GM21619 (cell line): ENCODE data around the gene NPL.
A peak's percentile ranks its signal among the peaks of the same experiment; 100 is the strongest.

ENCODE experiments used
- ATAC-seq: cut with Tn5 transposase; IDR thresholded peaks from one replicate; pipeline ENCODE4 v1.9.1; 2021; ENCODE audit not compliant: unreplicated experiment

Gene NPL

DNA sequence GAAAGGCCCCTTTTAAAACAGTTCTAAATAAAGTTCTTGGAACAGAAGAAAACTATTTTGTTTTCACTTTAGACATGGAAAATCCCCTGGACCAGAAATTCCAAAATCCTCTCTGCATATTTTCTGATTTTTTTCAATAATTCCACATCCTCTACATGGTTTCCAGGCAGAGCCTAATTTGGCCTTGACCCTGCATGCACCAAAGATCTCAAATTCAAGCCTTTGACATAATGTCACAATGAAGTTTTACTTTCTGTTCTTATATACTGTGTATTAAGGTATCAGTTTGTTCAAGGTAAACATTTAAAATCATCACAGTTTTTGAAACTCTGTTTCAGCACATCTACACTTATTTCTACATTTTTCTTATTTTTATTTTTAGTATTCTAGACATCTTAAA lies 12.2 kb upstream of the NPL start:
- no peak for ATAC-seq

DNA sequence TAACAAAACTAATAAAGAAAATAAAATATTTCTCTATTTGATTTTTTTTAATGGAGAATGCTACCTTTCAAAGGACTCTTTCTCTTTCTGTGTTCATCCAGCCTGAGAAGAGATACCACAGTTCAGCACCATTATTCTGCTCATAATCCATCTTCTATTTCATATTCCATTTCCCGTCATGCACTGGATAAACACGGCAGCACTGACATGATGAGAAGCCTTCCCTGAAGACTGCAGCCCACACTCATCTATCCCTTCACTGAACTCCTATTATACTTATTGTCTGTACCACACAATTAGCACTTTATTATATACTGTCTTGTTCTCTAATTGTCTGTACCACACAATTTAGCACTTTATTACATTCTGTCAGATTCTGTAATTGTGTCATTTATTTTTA lies 10.7 kb upstream of the NPL start:
- no peak for ATAC-seq

DNA sequence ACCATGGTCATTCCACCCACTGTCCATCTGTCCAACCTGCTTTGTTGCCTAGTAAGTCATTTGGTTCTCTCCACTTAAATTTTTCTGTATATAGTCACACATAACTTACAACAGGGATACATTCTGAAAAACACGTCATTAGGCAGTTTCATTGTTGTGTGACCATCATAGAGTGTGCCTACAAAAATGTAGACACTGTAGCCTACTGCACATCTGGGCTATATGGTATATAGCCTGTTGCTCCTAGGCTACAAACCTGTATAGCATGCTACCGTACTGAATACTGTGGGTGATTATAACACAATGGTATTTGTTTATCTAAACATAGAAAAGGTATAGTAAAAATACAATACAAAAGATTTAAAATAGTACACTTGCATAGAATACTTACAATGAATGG lies 10.0 kb upstream of the NPL start:
- ATAC-seq = no peak

DNA sequence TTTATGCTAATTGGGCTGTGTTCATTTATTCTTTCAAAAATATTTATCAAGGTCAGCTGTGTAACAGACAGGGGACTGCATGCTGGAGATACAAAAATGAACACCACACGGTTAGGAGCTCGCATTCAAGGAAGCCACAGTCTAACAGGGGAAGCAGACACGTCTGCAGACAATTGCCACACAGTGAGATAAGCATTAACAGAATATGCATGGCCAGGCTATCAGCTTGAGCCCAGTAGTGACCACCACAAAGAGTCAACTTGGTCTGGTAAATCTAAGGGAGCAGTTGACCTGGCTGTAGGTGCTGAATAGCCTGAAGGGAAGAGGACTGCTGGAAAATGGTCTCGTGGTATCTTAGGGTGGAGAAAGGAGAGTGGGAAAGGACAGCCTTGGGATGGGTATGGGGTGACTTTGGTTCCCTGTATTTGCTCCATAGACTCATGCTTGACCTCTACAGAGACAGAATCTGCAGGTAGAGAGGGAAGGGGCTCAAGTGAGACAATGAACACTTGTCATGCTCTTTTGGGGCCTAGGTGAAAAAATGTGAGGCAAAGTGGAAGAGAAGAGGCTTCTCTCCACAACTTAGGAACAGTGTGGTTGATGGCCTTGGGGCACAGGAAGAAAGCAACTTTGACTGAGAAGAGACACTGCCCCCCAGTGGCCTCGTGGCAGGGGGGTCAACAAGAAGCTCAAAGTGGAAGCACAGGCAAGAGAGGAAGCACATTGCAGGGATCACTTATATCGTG lies 7.6 kb upstream of the NPL start:
- peak; percentile 60 for ATAC-seq

DNA sequence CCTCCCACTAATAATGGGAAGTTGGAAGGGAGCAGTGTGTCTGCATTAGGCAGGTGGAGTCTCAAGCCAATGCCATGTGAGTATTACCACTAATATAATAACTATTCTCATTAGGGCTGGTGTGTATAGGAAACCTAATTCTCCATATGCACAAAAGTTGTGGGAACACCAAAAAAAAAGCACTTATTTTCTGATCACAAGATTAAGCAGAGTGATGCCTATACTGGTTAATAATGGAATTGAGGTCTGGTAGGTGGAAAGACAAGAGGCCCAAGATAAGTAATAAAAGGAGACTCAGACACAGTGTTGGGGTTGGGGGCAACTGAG lies 7.0 kb upstream of the NPL start:
- ATAC-seq = no peak

DNA sequence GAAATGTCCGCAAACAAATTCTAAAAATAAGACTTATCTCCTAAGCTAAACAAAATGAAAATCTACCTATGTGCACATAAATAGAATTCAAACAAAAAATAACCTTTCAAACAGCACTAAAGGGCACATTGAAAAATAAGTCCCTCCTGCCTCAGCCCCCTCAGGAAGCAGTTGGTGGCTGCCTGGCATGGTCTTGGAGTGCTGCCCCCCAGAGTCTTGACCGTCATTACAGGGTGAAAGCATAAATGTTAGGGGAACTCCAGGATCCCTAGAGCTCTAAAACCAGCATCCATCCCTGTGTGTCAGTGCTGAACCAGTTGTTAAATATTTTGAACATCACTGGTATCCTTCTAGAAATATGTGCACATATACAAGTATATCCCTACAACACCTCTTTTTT lies 6.5 kb upstream of the NPL start:
- no peak for ATAC-seq

DNA sequence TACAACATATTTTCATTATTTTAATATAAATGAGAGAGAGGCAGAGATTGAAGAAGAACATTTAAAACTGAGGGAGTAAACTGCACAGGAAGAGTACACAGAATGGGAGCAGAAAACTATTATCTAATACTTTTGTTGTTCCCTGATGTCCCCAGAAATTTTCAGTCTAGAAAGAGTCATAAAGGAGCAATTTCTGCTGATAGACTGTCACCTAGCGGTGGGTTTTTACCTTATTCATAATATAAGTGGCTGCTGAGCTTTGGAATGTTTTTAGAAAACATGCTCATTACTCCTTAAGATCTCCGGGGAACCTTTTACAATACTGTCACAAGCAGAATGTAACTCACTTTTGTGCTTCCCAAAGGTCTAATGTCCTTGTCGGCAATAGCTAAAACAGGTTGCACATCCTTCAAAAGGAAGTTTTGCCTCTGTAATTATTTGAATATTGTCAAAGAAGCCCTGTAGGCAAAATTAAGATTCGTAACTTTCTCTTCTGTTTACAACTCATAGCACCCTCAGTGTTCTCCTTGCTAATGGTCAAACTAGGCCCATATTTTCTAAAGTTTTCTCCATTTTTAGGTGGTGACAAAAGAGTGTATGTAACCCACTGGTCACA lies 4.9 kb upstream of the NPL start:
- no peak for ATAC-seq

DNA sequence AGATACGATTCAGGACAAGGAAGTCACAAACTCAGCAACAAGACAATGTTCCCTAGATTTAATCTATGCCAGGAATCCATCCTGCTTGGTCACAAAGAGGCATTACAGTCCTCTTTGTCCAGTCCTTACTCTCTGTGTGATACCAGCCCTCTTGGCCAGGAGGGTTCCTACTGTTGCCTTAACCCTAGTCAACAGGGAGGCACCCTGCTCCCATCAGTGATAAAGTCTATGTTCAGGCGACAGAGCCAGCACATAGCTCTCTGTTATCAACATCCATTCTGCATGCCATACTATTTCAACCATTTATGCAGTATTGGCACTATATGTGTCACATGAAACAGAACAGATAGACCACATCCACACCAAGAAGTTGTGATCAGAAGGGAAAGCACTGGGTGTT lies 4.4 kb upstream of the NPL start:
- ATAC-seq = no peak

DNA sequence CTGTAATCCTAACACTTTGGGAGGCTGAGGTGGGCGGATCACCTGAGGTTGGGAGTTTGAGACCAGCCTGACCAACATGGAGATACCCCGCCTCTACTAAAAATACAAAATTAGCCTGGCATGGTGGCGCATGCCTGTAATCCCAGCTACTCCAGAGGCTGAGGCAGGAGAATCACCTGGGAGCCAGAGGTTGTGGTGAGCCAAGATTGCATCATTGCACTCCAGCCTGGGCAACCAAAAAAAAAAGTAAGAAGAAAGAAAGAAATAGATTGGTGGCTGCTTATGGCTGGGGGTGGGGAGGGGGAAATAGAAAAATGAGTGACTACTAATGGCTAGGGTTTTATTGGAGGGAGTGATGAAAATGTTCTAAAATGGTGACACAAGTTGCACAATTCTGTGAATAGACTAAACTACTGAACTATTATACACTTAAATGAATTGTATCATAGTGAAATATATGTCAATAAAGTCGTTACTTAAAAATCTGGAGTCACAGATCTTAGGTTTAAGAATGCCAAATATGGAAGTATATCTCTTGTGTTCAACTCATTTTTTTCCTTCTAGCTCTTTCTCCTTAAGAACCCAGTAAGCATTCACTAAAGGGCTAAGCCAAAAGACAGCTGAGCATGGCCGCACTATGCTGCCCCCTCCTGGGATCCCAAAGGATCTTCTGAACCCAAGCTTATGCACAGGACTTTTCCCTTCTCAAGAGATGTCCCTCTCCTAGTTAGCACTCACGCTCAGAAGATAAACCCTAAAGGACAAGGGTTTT lies 3.2 kb upstream of the NPL start:
- no peak for ATAC-seq

DNA sequence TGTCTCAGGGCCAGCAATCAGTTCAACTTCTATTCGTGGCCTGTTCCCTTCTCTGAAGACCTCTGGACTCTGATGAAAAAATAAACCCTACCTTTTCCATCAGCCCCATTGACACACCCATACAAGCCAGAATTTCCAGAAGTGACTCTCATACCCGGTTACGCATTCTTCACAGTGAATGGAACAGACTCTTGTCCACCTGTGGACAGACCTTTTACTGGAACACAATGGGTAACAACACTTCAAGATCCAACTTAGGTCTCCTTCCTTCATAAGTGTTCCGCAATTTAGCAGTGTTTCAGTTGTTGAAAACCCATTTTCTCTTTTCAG lies 2.6 kb upstream of the NPL start:
- no peak for ATAC-seq

DNA sequence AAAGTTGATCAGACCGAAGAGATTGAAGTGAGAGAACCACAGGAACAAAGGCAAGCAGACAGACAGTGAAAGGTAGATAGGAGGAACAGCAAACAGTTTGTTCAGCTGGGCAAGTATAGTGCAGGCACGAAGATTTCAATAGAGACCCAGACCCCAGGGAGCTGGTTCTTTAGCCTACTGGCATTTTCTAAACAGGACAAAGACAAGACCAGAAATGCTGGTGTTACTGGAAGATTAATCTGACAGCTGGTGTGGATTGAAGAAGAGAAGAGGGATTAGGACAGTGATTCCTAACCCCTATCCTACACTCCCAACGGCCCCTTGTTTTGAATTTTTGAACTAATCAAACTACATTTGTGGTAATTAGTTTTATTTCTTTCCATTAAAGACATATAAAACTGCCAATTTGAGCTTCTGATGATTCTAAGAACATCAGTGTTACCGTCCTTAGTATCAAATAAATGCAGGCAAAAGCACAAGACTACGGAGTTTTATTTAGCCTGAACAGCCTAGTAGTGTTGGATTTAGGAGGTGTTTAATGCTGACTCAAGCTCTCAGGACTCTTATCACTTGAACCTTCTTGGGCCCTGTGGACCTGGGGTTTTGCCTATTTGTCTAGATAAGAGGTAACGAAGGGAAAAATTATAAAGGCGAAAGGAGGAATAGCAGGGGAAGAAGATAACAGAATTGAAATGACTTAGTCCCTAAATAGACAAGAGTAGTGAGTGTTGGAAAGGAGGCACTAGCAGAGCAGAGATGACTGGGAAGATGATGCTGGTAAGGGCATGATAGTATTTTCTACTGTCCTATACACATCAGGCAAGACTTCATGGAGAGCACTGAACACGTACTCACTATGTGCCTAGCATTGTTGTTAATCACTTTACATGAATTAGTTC lies 2.0 kb downstream of the NPL start:
- ATAC-seq = no peak

DNA sequence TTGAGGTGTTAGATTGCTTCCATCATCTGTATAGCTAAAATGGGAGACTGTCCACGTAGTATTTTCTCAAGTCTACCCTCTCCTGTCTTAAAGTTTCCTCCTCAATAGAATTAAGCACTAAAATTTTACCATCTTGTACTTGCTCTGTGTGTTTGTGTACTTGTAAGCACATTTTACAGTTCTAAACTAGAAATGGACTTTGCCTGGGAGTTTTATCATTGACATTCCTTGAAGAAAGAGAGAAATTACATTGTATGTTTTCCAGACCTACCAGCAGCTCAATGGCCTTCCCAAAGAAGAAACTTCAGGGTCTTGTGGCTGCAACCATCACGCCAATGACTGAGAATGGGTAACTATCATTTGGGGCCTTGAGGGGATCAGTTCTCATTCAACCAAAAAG lies 4.5 kb downstream of the NPL start:
- no peak for ATAC-seq

DNA sequence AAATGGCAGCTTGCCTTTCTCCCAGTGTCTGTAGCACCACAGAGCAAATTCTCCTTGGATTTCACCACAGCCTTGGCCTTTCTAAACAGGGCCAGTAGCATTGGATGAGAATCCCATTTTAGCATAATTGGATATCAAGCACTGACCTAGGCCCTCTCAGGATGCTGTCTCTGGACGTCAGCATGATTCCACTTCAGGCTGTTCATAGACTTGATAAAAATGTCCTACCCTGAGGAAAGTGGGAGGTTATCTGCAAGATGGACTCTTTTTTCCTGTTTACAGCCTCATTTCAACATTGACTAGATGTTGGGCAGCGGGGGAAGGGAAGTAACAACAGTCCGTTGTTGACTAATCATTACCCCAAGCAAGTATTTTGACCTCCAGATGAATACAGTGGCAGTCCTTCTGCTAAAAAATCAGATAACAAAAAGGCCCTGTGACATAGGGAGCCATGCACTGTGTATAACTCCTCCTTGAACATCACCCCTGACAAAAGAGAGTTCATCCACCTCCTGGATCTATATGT lies 5.2 kb downstream of the NPL start:
- ATAC-seq = no peak

DNA sequence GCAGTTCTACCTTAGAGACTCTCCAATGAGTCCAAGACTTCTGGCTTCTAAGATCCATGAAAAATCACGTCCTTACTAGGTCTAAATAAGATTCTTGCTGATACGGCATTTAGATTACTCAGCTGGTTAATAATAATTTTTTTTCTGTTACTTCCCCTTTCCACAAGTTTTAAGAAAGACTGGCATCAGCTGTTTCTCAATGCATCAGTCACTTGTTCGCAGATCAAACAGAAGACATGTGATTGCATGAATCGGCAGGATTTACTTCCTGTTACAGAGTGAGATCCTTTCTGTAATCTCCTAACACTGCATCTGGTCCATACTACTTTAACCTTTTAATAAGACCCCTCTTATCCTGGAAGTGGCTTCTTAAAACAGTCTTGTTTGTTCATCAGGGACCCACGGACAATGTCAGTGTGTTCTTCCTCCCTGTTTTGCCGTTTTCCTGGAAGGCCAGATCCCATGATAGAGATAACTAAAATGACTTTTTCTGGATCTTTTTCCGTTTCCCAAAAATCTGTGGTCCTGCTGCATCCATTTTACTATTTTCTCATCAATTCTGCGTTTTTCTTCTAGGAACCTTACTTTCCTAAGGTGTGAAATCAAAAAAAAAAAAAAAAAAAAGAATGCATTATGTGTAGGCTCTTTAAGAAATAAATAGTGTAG lies 6.1 kb downstream of the NPL start:
- no peak for ATAC-seq

DNA sequence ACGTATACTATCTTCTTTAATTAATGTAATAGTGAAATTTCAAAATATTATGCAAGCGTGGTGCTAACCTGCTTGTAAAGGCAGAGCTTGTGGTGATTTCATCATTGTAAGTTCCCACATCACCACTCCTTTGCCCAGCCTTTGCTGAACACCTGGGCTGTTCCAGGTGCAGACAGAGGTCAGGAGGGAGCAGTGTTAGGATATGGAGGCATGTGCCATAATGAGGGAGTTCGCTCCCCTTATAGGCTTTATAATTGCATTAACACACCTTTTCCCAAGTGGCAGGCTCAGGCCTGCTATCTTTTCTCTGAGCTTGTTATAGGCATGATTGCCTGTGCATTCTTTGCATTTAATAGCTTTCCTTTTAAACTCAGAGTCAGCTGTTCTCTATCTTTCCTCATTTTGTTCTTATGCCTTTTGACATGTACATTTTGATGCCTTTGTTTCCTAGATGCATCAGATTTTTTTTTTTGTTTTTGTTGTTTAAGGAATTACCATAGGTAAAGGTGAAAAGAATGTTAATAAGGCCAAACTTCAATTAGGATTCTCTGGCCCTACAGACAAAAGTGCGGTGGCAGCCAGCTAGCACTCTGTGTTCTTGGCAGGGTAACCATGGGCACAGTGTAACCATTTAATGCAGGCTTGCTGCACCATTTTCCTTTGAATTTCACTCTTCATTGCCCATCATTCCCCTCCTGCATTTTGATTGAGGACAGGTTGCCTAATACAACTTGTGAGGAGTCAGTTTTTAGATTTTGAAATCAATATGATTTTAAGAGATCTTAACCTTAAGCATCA lies 12.6 kb downstream of the NPL start:
- ATAC-seq = no peak

DNA sequence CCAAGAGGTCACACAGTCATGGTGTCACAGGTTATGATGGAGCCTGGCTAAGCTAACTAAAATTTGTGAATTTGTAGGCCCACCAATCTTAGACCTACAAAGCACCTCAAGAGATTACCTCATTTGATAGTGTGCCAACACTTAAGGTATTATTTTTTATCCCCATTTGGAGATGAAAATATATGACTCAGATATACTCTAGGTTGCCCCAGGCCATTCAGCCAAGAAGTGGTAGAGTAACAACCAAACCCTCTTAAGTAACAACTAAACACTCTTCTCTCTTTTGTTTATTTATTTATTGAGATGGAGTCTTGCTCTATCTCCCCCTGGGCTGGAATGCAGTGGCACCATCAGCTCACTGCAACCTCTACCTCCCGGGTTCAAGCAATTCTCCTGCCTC lies 14.3 kb downstream of the NPL start:
- ATAC-seq = no peak

DNA sequence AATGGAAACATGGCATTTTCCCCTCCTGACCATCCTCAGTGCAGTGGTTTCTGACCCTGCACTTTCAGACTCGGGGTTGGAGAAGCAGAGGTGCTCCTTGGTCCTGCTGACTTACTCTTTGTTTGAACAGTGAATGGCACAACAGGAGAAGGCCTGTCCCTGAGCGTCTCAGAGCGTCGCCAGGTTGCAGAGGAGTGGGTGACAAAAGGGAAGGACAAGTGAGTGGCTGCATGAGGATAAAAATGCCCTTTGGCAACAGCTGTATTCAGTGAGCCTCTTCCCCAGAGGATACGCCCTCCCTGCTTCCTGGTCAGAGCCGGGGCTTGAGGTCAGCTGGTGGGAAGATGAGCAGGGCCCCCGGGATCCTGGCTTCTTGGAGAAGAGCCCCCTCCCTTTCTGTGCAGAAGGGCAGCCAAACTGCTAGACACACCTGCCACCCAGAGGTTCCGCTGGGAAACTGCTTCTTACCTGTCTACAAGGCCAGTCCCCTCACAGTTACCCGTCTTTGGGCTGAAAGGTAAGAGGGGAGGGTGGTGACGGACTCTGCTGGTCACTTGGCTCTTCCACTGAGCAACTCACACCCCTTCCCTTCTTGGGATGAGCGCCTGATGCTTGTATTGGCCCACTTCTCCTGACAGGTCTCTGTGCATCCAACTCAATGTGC lies 16.6 kb downstream of the NPL start:
- no peak for ATAC-seq

DNA sequence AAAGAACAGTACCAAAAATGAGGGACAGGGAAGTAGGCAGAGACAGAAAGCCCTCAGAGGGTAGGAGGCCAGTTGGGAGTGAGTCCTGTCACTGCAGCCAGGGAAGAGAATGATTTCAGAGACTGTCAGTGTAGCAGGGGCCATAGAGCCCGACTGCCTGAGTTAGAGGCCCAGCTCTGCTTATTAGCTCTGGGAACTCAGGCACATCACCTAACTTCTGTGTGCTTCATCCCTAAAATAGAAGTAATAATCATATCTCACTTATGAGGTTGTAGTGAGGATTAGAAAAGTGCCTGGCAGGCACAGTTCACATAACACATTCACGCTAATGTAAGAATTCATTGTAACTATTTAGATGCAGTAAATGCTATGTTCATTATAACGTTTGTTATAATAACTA lies 18.3 kb downstream of the NPL start:
- ATAC-seq = no peak

DNA sequence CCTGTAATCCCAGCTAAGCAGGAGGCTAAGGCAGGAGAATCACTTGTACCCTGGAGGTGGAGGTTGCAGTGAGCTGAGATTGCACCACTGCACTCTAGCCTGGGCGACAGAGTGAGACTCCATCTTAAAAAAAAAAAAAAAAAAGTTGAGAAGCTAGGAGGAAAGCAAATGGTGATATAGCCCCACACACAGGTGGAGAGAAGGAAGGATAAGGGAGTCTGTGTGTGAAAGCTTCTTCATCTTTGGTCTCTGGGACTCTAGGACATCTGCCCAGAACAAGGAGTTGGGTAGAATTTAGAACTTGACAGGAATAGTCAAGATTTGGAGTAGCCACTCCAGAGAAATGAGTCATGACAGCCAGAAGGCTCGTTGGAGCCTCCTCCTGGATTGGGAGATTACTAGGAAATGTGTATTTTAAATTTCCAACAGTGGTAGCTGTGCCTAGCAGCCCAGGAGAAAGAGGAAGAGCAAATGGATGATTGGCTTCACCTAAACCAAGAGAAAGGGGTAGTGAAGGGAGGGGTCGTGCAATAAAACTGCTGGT lies 19.9 kb downstream of the NPL start:
- ATAC-seq = no peak
